Measurements from ENCODE around the gene CCRL2.

The CCRL2 gene

DNA sequence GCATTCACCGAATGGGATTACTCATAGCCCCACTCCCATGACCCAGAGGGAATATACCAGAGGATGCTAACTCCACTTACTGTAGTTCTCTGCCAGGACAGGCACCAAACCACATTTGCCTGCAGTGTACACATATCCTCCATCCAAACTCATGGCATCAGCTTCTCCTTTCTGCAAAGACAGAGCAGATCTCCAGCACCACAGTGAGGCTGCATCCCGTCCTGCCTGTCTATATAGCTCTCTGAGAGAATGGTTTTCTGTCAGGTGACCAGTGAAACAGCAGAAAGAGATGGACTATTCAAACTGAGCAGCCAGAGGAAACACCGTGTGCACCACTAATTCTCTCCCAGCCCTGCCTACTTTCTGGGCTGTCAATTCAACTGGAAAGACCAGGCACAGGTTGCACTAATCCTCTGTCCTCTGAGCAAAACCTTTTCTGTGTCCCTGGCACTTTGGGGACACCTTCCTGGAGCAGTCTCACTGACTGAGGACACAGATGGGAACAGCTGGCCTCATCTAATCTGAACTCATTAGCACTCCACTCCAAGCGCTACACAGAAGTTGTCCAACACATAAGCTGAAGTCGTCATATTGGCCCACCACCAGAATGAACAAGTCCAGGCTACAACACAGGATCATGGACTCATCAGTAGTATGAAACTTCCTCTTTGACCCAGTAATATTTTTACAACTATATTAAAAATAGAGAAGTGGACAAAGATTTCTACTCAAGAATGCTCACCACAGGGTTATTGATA lies 40.3 kb downstream of the CCRL2 start:
- H3K27ac ChIP-seq (ENCODE audit: low read length) = no peak overlapping the region

DNA sequence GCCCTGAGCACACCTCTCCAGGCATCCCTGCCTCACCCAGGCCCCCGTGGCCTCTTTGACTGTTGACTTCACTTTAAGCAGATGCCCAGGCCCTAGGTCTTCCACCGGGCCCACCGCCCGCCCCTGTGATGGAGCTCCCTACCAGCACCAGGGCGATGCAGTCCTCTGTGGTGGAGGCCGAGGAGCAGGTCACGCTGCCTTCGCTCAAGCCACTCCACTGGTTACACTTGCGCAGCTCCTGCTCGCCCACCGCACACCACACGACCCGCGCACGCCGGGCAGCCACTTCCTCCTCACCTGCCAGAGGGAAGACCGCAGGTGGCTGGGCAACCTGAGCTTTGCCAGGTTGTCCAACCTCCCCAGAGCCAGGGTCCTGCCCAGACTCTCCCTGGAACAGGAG lies 41.7 kb downstream of the CCRL2 start:
- Histone ChIP-seq H3K36me3 (ENCODE audit: control insufficient read depth in 2 of 2, insufficient read depth in 2 of 2, low read length in 2 of 2) (no peaks in the 10 kb centered on the region), H3K27ac (ENCODE audit: low read length) (no peak overlapping the region), H3K4me1 (ENCODE audit: control insufficient read depth, insufficient read depth, low read length) (no peaks in the 10 kb centered on the region), H3K9me3 (ENCODE audit: control insufficient read depth in 2 of 2, low read length in 2 of 2) (no peaks in the 10 kb centered on the region), H3K4me3 (ENCODE audit: low read length in 2 of 2) (no peak overlapping the region), H3K27me3 (ENCODE audit: control insufficient read depth in 1 of 2, insufficient read depth in 2 of 2, low read length in 2 of 2) (peaks cover 0 to 6% of the 10 kb centered on the region in 2 donors), H3K9ac (ENCODE audit: low read length in 2 of 2) (no peak overlapping the region)

More for the DNA sequence above, 40.3 kb downstream of the CCRL2 start:
- H3K9me3 ChIP-seq (ENCODE audit: control insufficient read depth in 2 of 2, low read length in 2 of 2) = no peaks in the 10 kb centered on the region
- no peaks in the 10 kb centered on the region for H3K4me1 ChIP-seq (ENCODE audit: control insufficient read depth, insufficient read depth, low read length)
- no peak overlapping the region for H3K9ac ChIP-seq (ENCODE audit: low read length in 2 of 2)
- peaks cover 0 to 6% of the 10 kb centered on the region in 2 donors for H3K27me3 ChIP-seq (ENCODE audit: control insufficient read depth in 1 of 2, insufficient read depth in 2 of 2, low read length in 2 of 2)
- no peak overlapping the region for H3K4me3 ChIP-seq (ENCODE audit: low read length in 2 of 2)
- no peaks in the 10 kb centered on the region for H3K36me3 ChIP-seq (ENCODE audit: control insufficient read depth in 2 of 2, insufficient read depth in 2 of 2, low read length in 2 of 2)

DNA sequence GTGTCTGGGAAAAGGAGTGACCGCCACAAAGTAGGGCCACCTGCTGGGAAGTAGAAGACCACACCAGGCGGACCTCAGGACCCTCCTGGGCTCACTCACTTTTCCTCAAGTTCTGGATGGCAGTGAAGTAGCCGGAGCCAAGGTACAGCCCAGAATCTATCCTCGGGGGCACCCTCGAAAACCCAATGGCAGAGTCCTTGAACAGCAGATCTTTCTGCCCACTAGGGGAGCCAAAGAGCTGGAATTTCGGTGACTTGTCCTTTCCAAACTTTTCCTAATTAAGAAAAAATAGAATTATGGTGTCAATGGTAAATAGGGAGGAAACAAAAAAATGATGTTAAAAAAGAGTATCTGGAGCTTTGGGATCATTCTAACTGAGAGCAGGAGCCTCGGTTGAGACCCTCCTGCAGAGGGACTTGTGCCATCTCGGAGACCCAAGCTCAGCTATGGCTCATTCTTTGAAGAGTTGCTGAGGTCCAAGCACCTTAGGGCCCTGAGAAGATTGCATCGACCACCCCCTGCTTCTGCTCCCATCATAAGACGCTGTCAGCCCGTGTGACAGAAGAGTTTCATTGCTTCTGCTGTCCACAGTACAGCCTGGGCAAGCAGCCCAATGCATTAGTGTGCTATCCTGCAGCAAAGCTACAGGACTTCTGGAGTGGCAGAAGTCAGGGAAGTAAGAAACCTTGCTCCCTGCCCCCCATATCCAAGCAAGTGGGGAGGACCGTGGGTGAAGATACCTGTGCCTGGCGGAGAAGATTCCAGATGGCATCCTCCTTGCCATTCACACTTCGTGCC lies 42.9 kb downstream of the CCRL2 start:
- H3K9me3 ChIP-seq (ENCODE audit: control insufficient read depth in 2 of 2, low read length in 2 of 2) = no peaks in the 10 kb centered on the region
- no peak overlapping the region for H3K9ac ChIP-seq (ENCODE audit: low read length in 2 of 2)
- no peaks in the 10 kb centered on the region for H3K4me1 ChIP-seq (ENCODE audit: control insufficient read depth, insufficient read depth, low read length)

DNA sequence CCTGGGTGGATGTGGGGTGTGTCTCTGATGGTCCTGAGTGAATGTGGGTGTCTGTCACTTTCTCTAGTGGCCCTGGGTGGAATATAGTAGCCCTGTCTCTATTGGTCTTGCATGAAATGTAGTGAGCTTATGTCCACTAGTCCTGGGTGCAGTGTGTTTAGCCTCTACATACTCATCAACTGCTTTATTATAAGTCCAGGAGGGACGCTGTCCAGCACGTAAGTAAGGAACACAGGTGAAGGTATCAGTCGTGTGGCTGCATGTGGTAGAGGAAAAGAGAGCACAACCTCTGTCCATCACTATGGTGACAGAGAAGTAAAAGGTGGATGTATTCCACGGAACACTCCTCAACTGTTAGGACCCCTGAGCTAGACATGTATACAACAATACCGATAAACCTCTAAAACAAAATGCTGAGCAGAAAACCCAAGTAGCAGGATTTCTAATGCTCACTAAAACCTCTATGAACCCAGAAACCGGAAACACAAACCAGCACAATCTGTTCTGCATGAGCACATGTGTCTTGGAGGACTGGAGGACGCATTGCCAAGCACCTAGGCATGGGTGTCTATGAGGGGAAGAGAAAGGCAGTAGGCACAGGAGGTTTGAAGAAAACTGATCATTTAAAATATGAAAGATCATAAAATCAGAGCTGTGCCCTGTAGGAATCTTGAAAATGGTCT lies 46.6 kb downstream of the CCRL2 start:
- H3K36me3 ChIP-seq (ENCODE audit: control insufficient read depth in 2 of 2, insufficient read depth in 2 of 2, low read length in 2 of 2) = no peaks in the 10 kb centered on the region
- peaks cover 0 to 6% of the 10 kb centered on the region in 2 donors for H3K27me3 ChIP-seq (ENCODE audit: control insufficient read depth in 1 of 2, insufficient read depth in 2 of 2, low read length in 2 of 2)
- no peak overlapping the region for H3K4me3 ChIP-seq (ENCODE audit: low read length in 2 of 2)
- no peak overlapping the region for H3K9ac ChIP-seq (ENCODE audit: low read length in 2 of 2)
- H3K9me3 ChIP-seq (ENCODE audit: control insufficient read depth in 2 of 2, low read length in 2 of 2) = no peaks in the 10 kb centered on the region
- H3K27ac ChIP-seq (ENCODE audit: low read length) = no peak overlapping the region
- no peaks in the 10 kb centered on the region for H3K4me1 ChIP-seq (ENCODE audit: control insufficient read depth, insufficient read depth, low read length)

More for the DNA sequence above, 42.9 kb downstream of the CCRL2 start:
- Histone ChIP-seq H3K36me3 (ENCODE audit: control insufficient read depth in 2 of 2, insufficient read depth in 2 of 2, low read length in 2 of 2) (no peaks in the 10 kb centered on the region), H3K4me3 (ENCODE audit: low read length in 2 of 2) (no peak overlapping the region), H3K27me3 (ENCODE audit: control insufficient read depth in 1 of 2, insufficient read depth in 2 of 2, low read length in 2 of 2) (peaks cover 0 to 6% of the 10 kb centered on the region in 2 donors), H3K27ac (ENCODE audit: low read length) (no peak overlapping the region)

DNA sequence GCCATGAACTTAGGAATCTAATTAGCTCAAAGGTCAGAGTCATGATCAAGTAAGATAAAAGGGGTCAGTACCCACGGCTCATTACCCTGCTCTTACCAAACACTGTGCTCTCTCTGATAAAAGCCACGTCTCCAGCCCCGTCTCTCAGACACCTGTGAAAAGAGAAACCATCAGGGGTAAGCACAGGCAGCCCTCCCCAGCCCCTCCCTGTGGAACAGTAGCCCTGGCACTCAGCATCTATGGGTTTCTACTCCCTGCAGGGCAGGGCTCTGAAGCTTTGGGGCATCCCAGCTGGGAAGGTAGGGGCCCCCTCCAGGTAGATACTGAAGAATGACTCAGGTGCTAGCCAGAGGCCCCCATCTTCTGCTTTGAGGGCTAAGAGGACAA lies 47.1 kb downstream of the CCRL2 start:
- Histone ChIP-seq H3K4me3 (ENCODE audit: low read length in 2 of 2) (no peak overlapping the region), H3K9me3 (ENCODE audit: control insufficient read depth in 2 of 2, low read length in 2 of 2) (no peaks in the 10 kb centered on the region), H3K27ac (ENCODE audit: low read length) (no peak overlapping the region), H3K27me3 (ENCODE audit: control insufficient read depth in 1 of 2, insufficient read depth in 2 of 2, low read length in 2 of 2) (peaks cover 0 to 6% of the 10 kb centered on the region in 2 donors), H3K36me3 (ENCODE audit: control insufficient read depth in 2 of 2, insufficient read depth in 2 of 2, low read length in 2 of 2) (no peaks in the 10 kb centered on the region), H3K9ac (ENCODE audit: low read length in 2 of 2) (no peak overlapping the region), H3K4me1 (ENCODE audit: control insufficient read depth, insufficient read depth, low read length) (no peaks in the 10 kb centered on the region)

DNA sequence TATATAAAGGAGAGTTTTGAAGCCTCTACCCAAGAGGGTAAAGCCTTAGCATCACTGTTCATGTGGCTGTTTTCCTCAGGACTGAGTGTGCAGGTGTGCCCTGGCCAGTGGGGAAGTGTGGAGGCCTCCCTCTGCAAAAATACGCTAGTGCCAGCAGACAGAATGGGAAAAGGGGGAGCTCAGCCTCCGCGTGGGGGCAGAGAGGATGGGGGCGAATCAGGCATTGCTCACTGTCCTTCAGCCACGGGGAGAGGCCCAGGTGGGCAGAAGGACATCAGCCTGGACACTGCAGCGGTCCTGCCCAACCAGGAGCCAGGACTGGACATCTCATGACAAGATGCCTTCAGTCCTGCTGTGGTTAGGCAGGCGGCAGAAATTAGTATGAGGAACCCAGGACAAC lies 47.5 kb downstream of the CCRL2 start:
- no peak overlapping the region for H3K4me3 ChIP-seq (ENCODE audit: low read length in 2 of 2)
- no peaks in the 10 kb centered on the region for H3K36me3 ChIP-seq (ENCODE audit: control insufficient read depth in 2 of 2, insufficient read depth in 2 of 2, low read length in 2 of 2)
- no peak overlapping the region for H3K27ac ChIP-seq (ENCODE audit: low read length)

DNA sequence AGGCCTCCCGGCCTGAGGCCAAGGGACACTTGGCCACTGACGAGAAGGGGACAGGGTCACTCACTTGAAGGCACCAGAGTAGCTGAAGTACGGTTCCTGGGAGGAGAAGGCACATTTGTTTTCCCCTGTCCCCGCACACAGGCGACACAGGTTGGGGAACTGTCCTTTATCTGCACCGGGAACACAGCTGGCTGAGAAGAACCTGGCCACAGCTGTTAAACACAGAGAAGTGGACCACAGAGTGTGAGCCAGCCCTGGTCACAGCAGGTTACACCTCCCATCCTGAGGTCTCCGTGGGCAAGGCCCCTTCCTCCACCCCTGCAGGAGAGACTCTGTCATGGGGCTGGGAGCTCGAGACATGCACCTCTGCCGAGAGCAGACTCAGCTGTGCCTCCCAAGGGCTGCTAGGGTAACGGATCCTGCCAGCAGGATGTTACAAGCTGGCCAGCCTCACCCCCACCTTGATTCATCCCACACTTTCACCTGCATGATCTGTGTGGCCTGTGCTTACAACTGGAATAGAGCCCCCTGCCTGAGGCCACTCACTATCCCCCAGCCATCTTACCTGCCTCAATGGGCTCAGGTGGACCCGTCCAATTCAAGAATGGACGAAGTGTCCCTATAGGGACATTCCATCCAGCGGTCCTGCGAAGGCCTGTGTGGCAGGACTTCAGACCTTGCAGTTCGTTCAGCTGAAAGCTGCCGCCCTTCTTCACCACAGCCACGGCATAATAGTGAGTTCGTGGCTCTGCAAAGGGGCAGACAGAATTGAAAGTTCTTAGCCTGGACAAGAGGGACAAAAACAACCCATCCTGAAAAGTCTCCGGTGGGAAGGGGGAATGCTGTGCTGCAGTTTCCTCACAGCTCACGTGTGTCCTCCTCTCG lies 48.4 kb downstream of the CCRL2 start:
- no peaks in the 10 kb centered on the region for H3K27me3 ChIP-seq (ENCODE audit: control insufficient read depth in 1 of 2, insufficient read depth in 2 of 2, low read length in 2 of 2)
- H3K4me1 ChIP-seq (ENCODE audit: control insufficient read depth, insufficient read depth, low read length) = no peaks in the 10 kb centered on the region
- no peak overlapping the region for H3K27ac ChIP-seq (ENCODE audit: low read length)
- H3K9me3 ChIP-seq (ENCODE audit: control insufficient read depth in 2 of 2, low read length in 2 of 2) = peaks cover 0 to under 1% of the 10 kb centered on the region in 2 donors
- no peaks in the 10 kb centered on the region for H3K36me3 ChIP-seq (ENCODE audit: control insufficient read depth in 2 of 2, insufficient read depth in 2 of 2, low read length in 2 of 2)
- no peak overlapping the region for H3K4me3 ChIP-seq (ENCODE audit: low read length in 2 of 2)
- H3K9ac ChIP-seq (ENCODE audit: low read length in 2 of 2) = no peak overlapping the region

More for the DNA sequence above, 47.5 kb downstream of the CCRL2 start:
- no peak overlapping the region for H3K9ac ChIP-seq (ENCODE audit: low read length in 2 of 2)
- H3K27me3 ChIP-seq (ENCODE audit: control insufficient read depth in 1 of 2, insufficient read depth in 2 of 2, low read length in 2 of 2) = peaks cover 0 to 6% of the 10 kb centered on the region in 2 donors
- H3K4me1 ChIP-seq (ENCODE audit: control insufficient read depth, insufficient read depth, low read length) = no peaks in the 10 kb centered on the region
- no peaks in the 10 kb centered on the region for H3K9me3 ChIP-seq (ENCODE audit: control insufficient read depth in 2 of 2, low read length in 2 of 2)

DNA sequence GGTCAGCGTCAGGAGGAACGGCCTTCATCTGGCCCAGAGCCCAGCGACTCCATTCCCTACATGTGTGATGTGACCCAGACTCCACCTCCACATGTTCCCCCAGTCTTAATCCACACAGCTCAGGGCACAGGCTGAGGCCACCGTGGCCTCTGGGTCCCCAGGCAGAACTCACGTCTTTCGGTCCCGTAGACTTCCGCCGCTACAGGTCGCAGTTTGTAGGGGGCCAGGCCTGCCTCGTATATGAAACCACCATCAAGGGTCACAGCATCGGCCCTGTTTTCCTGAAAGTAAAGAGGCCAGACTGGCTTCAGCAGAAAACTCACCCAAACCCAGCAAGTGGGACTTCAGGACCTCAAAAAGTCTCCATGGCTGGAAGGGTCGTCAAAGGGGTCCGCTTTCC lies 49.1 kb downstream of the CCRL2 start:
- Histone ChIP-seq H3K4me1 (ENCODE audit: control insufficient read depth, insufficient read depth, low read length) (no peaks in the 10 kb centered on the region), H3K27me3 (ENCODE audit: control insufficient read depth in 1 of 2, insufficient read depth in 2 of 2, low read length in 2 of 2) (no peaks in the 10 kb centered on the region), H3K9ac (ENCODE audit: low read length in 2 of 2) (no peak overlapping the region), H3K9me3 (ENCODE audit: control insufficient read depth in 2 of 2, low read length in 2 of 2) (peaks cover 0 to 2% of the 10 kb centered on the region in 2 donors), H3K27ac (ENCODE audit: low read length) (no peak overlapping the region), H3K4me3 (ENCODE audit: low read length in 2 of 2) (no peak overlapping the region), H3K36me3 (ENCODE audit: control insufficient read depth in 2 of 2, insufficient read depth in 2 of 2, low read length in 2 of 2) (no peaks in the 10 kb centered on the region)

Data from stomach smooth muscle (tissue), 2 donors.